ENCODE data around the gene HECTD4. TPM values are rescaled to one million over a fixed set of nuclear protein-coding genes. Genes with fewer than 3 reads are reported as not detected.
"Not testable (repeated sequence)": the region's sequence is repeated elsewhere in the genome, so short reads cannot be mapped to it uniquely, and the experiment has no call there.

Gene HECTD4
- total RNA-seq, 1 donor from 2014 or later = 66.0 TPM

DNA sequence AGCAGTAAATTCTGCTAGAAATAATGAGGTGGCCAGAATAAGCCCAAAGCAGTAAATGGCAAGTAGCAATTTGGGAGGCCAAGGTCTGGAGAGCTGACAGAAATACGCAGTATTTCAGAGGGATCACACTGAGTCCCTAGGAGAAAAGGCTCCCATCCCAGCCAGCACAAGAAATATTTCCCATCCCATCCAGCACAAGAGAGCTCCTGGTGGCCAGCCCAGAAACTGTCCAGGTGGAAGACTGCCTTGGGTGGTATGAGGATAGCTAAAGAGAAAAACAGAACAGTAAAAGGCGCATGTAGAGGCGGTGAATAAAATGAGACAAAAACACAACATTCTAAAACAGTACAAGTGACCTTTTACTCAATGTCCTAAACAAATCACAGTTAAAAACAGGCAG, 120.7 kb downstream of the HECTD4 start:
- no peak for DNase-seq

DNA sequence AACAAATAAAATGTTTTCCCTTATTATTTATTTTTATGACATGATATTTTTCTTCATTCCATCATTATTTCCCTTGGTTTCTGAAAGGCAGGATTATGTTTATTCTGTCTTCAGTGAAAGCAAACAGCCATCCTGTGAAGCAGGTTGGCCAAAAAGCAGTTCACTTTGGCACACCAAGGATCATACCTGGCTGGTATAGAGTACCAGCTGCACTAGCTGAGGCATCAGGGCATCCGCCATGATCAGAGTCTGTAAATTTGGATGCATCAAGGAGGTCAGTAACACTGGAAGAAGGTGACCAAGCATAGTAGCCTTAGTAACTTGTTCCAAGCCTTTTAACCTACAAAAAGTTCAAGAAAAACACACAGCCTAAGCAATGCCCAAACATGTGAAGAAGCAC, 123.3 kb downstream of the HECTD4 start:
- no peak for DNase-seq

DNA sequence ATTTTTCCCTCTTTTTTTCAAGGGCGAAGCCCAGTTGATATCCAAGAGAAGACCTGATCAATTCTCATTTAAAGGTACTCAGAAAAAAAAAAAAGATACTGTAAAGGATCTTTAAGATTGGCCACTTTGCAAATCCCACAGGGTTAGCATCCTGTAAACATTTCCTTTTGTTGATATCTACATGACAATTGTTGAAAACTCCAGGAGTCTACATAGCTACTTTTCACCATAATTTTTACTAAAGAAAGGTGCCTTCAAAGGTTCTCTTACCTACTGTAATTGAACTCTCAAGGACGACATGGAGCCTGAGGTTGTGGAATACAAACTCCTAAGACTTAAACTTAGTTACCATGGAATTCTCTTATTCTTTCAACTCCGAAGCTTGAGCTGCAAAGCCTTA, 125.5 kb downstream of the HECTD4 start:
- DNase-seq = no peak

DNA sequence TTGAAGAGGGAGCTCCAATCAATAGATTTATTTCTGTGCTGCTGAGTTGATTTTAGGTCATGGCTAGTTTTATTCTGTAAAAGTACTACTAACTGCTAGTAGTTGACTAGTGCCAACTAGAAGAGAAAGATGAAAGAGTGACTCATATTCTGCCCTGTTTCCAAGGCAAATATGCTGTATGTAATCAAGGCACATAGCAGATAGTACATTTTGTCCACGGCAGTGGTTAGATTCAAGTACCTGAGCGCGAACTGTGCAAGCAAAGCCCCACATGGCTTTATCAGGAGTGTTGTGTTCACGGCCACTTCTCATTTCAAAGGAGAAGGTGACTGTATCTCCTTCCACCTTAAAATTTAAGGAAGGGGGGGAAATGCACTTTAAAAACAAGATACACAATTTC, 130.0 kb downstream of the HECTD4 start:
- DNase-seq = no peak

DNA sequence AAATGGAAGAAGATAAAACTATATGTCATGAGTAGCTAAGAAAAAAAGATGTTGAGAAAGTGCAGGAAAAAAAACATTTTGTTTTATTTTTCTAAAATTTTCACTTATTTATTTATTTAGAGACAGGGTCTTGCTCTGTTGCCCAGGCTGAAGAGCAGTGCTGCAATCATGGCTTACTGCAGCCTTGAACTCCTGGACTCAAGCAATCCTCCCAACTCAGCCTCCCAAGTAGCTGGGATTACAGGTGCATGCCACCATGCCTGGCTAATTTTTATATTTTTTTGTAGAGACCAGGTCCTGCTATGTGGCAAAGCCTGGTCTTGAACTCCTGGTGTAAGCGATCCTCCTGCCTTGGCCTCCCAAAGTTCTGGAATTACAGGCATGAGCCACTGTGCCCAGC, 137.3 kb downstream of the HECTD4 start:
- not testable (repeated sequence) for DNase-seq

DNA sequence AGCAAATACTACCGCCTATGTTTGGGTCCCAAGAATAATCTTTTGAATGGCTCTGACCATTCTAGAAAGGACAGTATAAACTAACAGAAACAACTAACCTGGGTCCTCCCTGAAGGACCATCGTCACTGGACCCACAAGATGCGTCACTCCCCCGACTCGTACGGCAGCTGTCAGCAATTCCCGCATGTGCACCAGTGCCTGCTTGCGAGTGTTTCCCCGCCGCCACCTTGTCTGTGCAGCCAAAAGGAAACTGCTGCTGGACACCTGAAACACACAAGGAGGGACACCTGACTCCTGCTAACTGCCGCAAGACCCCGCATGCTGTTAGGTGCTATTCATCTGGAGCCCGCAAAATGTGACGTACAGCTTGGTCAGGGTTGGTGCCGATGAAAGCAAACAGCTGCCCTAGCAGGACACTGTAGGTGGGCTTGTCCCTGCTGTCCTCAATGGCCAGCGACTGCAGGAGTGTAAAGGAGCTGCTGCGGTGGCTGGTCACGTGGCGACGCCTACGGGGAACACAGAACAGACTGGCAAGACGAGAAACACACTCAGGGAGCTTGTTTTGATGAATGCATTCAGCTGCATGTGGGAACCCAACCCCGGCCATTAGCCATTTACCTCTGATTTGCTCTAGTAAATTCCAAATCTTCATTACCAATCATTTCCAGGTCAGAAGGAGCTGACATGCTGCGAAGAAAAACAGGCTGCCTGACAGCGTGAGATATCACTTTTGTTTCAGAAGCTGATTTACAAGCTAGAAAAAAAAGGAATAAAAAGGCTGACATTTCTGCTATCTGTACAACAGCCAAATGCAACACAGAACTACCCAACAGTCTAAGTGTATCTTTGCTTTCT, 138.7 kb downstream of the HECTD4 start:
- no peak for DNase-seq

DNA sequence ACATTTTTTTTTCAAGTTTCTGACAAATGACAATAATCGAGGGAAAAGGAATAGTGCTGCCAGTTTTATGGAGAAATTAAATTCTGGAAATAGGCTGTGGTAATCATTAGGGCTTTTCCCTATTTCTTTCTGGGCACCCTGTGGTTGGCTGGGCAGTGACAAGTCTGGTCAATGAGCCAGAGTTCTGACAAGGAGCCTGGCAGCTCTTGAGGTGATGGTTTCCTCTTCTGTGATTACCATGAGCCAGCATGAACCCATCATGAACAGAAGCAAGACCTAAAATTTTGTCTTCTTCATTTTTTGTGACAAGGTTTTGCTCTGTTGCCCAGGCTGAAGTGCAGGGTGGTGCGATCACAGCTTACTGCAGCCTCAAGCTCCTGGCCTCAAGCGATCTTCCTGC, 141.1 kb downstream of the HECTD4 start:
- DNase-seq = no peak

DNA sequence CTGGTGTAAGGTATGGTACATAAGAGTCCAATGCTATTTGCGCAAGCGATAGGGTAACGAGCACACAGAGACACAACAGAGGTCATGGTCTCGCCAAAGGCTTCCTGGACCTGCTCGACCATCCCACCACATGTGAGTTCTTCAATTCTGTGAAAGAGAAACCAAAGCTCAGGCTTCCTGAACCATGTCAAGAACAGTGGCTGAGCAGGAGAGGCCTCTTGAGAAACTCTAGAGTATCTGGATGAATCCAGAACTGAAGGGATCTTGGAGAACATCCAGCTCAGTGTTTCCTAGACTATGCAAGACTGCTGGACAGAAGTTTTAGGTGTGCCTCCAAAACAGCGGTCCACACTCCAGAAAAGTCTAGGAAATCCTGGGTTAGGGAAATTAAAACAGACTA, 142.3 kb downstream of the HECTD4 start:
- no peak for DNase-seq

DNA sequence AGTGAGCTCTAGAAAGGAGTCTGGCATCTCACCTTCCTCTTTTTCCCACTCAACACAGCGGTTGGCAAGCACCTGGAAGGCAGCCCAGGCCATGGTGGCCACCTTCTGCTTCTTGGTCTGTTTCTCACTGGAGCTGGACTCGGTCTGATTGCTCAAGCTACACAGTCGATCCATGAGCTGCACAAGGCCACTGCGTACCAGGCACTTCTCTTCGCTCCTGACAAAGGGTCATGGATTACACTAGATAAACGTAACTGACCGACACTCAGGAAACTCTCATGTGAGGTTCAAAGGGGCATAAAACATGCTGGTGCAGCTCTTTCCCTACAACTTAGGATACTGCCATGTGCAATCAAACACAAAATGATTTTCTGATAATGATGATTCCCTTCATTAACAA, 143.2 kb downstream of the HECTD4 start:
- no peak for DNase-seq

DNA sequence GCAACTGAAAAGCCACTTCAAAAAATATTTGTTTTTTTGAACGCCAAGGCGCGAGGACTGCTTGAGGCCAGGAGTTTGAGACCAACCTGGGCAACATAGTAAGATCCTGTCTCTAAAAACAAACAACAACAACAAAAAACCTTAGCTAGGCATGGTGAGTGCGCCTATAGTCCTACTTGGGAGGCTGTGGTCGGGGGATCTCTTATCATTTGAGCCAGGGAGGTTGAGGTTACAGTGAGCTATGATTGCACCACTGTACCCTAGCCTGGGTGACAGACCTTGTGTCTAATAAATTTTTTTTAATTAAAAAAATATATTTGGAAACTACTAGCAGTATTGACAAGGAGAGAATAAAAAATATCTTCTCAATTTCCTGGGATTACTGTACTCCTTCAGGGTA, 143.8 kb downstream of the HECTD4 start:
- DNase-seq = no peak

DNA sequence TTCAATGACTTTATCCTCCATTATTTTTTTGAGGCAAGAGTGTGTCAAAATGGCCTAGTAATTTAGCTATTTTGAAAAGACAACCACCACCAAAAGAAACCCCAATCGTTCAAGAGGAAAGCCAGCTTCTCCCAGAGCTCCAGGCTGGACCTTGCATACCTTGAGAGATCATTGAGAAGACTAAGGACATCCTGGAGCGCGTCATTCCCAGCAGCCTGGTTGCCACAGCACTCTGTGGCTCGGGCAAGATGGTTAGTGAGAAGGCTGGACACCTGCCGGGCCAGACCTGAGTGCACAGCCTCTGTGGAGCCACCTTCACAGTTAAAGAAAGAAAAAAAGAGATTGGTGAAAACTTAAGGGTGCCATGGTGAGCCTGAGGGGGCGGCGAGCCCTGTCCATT, 145.4 kb downstream of the HECTD4 start:
- DNase-seq = no peak

DNA sequence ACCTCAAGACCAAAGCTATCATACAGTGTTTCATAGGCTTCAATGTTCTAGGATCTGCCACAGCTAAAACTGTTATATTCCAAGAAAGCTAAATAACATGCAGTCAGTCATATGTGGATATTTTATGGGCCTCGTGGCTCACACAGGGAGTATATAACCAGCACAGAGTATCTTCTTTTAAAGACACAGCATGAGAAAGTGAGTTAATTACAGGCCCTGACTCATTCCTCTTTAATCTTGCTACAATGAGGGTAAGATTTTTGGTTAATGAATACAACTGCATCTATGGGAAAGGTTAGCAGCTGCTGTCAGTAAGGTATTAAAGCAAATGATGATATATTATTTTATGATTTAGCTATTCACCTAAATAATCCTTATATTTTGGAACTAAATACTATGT, 145.8 kb downstream of the HECTD4 start:
- no peak for DNase-seq

DNA sequence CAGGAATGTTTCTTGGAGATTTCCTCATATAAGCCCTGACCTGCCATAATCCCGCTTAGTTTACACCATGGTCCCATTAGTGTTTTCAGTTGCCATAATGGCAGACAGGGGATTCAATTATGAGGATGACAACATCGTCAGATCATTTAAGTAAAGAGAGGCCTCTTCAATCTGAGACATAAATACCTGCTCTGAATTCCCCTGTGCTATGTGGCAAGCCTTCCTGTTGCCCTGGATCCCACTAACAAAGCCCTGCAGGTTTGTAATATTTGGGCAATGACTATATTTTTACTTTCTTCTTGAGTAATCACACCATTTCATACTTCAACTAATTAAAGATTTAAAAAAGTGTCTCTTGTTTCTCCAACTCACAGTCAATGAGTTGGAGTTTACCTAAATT, 147.9 kb downstream of the HECTD4 start:
- no peak for DNase-seq

DNA sequence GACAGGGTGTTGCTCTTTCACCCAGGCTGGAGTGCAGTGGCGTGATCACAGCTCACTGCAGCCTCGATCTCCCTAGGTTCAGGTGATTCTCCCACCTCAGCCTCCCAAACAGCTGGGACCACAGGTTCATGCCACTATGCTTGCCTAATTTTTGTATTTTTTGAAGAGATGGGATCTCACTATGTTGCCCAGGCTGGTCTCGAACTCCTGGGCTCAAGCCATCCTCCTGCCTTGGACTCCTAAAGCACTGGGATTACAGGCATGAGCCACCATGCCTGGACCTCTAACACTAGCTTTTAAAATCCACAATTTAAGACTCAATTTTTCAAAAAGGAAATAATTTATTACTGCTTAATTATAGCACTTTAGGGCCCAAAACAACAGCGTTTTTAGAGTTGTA, 149.0 kb downstream of the HECTD4 start:
- DNase-seq = no peak

DNA sequence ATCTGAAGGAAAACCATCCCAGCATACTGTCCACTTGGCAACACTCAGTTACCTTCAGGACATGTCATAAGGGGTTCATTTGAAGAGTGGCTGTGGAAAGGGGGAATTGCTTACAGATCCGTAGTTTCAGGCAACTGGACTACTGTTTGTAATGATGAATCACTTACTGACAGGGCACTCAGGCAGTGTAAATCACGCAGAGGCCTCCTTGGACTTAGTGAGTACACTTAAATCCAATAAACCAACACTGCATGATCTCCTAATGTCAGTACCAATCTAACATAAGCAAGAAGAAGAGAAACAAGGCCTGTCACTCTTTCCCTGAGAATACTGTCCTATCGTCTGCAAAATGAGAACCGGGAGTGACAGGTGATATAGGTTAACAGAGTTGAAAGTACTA, 152.1 kb downstream of the HECTD4 start:
- no peak for DNase-seq

DNA sequence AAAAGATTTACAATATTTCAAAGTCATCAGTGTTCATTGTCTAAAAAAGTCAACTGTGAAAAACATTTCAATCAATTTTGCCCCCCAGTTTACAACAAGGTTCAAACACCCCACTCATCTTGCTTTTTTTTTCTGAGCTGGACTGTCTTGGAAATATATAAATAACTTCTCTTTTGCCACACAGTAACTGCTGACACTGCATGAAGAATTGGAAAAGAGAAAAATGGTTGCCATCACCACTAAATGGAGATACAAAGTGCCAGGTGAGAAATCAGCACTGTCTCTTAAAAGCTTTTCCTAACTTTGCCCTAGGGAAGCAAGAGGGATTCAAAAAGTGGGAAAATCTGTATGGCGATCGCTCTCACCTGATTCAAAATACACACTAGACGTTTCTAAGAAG, 155.5 kb downstream of the HECTD4 start:
- no peak for DNase-seq

DNA sequence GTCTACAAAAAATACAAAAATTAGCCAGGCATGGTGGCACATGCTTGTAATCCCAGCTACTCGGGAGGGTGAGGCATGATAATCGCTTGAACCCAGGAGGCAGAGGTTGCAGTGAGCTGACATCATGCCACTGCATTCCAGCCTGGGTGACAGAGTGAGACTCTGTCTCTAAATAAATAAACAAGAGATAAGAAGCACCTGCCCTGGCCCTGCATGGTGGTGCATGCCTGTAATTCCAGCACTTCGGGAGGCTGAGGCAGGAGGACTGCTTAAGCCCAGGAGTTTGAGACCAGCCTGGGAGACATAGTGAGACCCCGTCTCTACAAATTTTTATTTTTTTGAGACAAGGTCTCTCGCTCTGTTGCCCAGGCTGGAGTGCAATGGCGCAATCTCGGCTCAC, 161.6 kb downstream of the HECTD4 start:
- DNase-seq = not testable (repeated sequence)

DNA sequence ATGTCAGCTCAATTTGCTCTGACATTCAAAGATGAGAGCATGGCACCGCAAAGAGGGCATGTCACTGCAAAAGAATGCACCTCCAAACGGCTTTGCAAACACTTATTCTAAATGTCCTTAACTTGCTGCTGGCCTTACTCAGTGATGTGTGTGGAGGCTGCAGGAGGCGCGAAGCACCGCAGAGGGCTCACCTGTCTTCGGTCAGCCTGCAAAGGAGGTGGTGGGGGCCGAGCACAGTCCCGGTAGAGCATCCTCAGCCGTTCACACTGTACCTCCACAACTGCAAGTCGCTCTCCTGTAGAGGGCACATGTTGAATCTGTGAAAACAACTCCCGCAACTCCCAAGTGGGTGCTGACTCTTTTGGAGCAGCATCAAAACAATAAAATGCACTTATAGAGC, 163.0 kb downstream of the HECTD4 start:
- no peak for DNase-seq

DNA sequence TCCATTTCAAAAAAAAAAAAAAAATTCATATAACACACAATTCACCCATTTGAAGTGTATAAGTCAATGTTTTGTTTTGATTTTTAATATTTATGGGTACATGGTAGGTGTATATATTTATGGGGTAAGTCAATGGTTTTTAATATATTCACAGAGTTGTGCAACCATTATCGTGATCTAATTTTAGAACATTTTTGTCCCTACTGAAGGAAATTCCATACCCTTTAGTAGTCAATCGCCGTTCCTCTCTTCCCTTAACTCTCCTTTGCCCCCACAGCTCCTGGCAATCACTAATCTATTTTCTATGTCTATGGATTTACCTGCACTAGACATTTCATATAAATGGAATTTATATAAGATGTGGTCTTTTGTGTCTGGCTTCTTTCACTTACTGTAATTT, 164.1 kb downstream of the HECTD4 start:
- no peak for DNase-seq

DNA sequence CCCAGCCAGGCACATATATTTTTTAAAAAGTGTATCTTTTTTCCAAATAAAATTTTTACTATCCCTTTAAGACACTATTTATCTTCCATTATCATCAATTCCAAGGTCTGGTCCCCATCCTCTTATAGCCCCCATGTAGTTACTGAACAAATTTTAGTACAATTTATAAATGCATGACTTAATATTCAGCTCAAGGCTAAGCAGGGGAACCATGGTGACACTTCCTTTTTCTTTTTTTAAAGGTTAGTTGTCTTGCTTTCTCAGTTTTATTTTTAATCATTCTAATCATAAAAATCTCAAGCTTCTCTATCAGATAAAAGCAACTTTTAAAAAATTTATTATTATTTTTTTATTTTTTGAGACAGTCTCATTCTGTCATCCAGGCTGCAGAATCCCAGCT, 164.6 kb downstream of the HECTD4 start:
- DNase-seq = no peak

DNA sequence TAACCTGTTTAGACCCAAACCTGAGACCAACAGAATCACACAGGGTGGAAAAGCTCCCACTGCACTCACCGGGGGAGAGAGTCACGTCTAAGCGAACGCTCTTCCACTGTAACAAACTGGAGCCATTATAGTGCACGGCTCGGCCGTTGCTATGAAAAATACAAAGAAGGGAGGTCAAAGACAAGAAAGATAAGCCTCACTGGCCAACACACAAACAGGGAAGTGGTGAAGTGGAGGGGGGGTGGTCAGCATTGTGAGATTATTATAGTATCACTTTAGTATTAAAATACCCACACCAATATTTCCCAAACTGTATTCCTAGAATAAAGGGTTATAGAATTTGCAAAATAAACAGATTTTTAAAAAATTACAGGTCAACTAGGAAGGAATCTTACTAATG, 166.0 kb downstream of the HECTD4 start:
- no peak for DNase-seq

DNA sequence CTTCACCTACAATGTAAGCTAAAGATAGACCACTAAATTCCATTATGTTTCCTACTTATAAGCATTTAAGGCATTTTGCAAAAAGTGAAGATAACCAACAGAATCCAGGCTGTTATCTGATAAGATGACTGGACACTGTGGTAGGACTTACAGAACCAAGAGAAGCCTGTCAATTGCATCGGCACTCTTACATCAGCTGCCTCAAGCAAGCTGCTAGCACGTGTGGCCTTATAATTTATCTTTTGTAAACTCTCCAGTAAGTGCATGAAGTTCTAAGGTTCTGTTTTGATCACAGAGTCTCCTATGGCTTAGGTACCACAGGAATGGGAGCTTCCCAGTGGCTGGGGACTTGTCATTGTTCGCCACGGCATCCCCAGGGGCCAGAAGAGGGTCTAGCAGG, 168.2 kb downstream of the HECTD4 start:
- no peak for DNase-seq

DNA sequence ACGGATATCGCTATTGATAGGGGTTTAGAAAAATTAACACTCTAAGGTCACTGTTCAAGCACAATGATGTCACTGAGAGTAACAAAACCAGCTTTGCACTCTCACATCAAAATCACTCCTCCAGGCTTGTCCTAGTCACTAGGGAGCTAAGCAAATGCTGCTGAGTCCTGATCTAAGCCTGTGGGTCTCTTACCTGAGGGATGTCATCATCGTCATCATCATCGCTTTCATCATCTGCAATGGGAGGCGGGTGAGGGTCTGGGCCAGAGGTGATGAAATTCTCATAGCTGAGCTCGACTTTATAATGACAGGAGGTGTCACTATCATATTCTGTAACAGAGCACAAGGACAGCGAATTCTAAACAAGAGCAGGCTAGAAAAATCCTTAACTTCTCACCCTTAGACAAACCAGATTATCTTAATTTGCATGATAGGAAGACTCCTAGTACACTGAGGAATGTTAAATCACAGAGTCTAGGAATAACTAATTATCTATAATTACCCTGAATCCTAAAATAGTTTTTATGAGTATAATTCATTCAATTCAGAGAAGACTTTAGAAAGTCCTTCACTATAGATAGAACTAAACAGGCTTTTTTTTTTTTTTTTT, 173.8 kb downstream of the HECTD4 start:
- no peak for DNase-seq

DNA sequence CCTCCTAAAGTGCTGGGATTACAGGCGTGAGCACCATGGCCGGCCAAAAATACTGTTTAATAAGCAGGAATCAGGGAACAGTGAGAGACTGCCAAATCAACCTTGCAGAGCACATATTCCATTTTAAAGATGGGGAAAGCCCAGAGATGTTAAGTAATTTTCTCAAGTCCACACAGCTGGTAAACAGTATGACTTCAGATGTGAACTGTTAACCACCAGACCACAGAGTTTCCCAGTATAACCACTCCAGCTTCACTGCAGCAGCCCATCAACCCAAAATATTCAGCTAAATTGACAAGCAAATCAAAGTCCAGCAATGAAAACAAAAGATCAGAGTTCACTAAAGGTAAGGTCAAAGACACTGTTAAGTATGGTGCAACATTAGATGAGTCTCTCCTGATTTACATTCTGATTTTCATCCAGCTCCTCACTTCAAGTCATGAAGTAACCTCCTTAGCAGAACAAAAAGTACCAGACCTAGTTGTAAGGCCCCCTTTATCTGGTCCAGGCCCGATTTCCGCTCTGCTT, 174.8 kb downstream of the HECTD4 start:
- DNase-seq = no peak

All from skin of body (tissue), 2 donors.